Measurements from ENCODE around the gene POPDC3.

Gene POPDC3

GRCh38 chr6:105137388-105137787 lies 42.4 kb downstream of the POPDC3 start:
- no peak for ATAC-seq

GRCh38 chr6:105136431-105137350 lies 43.1 kb downstream of the POPDC3 start:
- peak; percentile 29 to 36 for ATAC-seq

- no peak for ATAC-seq
Measured at GRCh38 chr6:105135907-105136430, 43.8 kb downstream of the POPDC3 start.

- no peak for ATAC-seq
Measured at GRCh38 chr6:105135056-105135455, 44.8 kb downstream of the POPDC3 start.

GRCh38 chr6:105122717-105123116 lies 57.1 kb downstream of the POPDC3 start:
- no peak for ATAC-seq

GRCh38 chr6:105121981-105122380 lies 57.8 kb downstream of the POPDC3 start:
- ATAC-seq, result no peak

GRCh38 chr6:105120570-105120969 lies 59.2 kb downstream of the POPDC3 start:
- ATAC-seq, result no peak

- ATAC-seq, result no peak
Measured at GRCh38 chr6:105116150-105116549, 63.7 kb downstream of the POPDC3 start.

- ATAC-seq, result no peak
Measured at GRCh38 chr6:105113422-105113821, 66.4 kb downstream of the POPDC3 start.

GRCh38 chr6:105112577-105112976 lies 67.2 kb downstream of the POPDC3 start:
- ATAC-seq, result no peak

- ATAC-seq, result no peak
Measured at GRCh38 chr6:105111871-105112270, 67.9 kb downstream of the POPDC3 start.

GRCh38 chr6:105111105-105111504 lies 68.7 kb downstream of the POPDC3 start:
- ATAC-seq, result no peak

- ATAC-seq, result no peak
Measured at GRCh38 chr6:105109955-105110895, 69.6 kb downstream of the POPDC3 start.

GRCh38 chr6:105108631-105109262 lies 71.1 kb downstream of the POPDC3 start:
- no peak for ATAC-seq

Data from activated CD4-positive, CD25-positive, alpha-beta regulatory T cell treated with anti-CD3 and anti-CD28 coated beads, Interleukin-2, amount 50 U/mL, for 24 hours (primary cell).